ENCODE data around the gene PARD3.

Gene PARD3

GRCh38 chr10:34721208-34721840 is 93.8 kb downstream of the PARD3 start:
- DNase-seq: no peak
- H3K4me3 ChIP-seq (ENCODE audit: low read depth in 1 of 2, low read length in 2 of 2): no peak overlapping the region
- no peaks in the 10 kb centered on the region for H3K36me3 ChIP-seq (ENCODE audit: insufficient read depth, low read length)
- H3K9me3 ChIP-seq (ENCODE audit: insufficient read depth, low read length, severe bottlenecking): no peaks in the 10 kb centered on the region
- peaks cover 71% of the 10 kb centered on the region for H4K20me1 ChIP-seq (ENCODE audit: insufficient read depth, low read length)
- H3K4me1 ChIP-seq (ENCODE audit: insufficient read depth, low read length): peaks cover 28% of the 10 kb centered on the region
- H3K4me2 ChIP-seq (ENCODE audit: insufficient read depth, low read length): no peak overlapping the region
- TF ChIP-seq EZH2 (IDR thresholded peaks at IDR 0.05; ENCODE audit: borderline replicate concordance, low read depth, low read length, severe bottlenecking): no peak
- no peak overlapping the region for H2AFZ ChIP-seq (ENCODE audit: low read depth, low read length)
- H3K27me3 ChIP-seq (ENCODE audit: insufficient read depth, low read length, poor library complexity): no peaks in the 10 kb centered on the region
- no peak overlapping the region for H3K9ac ChIP-seq (ENCODE audit: low read depth, low read length)
- H3K27ac ChIP-seq (ENCODE audit: low read length): no peak overlapping the region
- peaks cover 91% of the 10 kb centered on the region for H3K79me2 ChIP-seq (ENCODE audit: insufficient read depth, low read length)
- peak; percentile 75 for ATAC-seq (ENCODE audit: insufficient read depth, low read depth)

- no peak overlapping the region for H2AFZ ChIP-seq (ENCODE audit: low read depth, low read length)
- no peak overlapping the region for H3K9ac ChIP-seq (ENCODE audit: low read depth, low read length)
- DNase-seq (no peak), ATAC-seq (ENCODE audit: insufficient read depth, low read depth) (no peak)
- H3K27me3 ChIP-seq (ENCODE audit: insufficient read depth, low read length, poor library complexity): no peaks in the 10 kb centered on the region
- peaks cover 93% of the 10 kb centered on the region for H3K79me2 ChIP-seq (ENCODE audit: insufficient read depth, low read length)
- H3K4me2 ChIP-seq (ENCODE audit: insufficient read depth, low read length): no peak overlapping the region
- H3K4me3 ChIP-seq (ENCODE audit: low read depth in 1 of 2, low read length in 2 of 2): no peak overlapping the region
- TF ChIP-seq EZH2 (IDR thresholded peaks at IDR 0.05; ENCODE audit: borderline replicate concordance, low read depth, low read length, severe bottlenecking) (no peak), CTCF (IDR thresholded peaks at IDR 0.05; ENCODE audit: borderline replicate concordance, extremely low read depth, low read length, poor library complexity, severe bottlenecking) (no peak)
- H3K27ac ChIP-seq (ENCODE audit: low read length): no peak overlapping the region
- no peaks in the 10 kb centered on the region for H3K9me3 ChIP-seq (ENCODE audit: insufficient read depth, low read length, severe bottlenecking)
- H4K20me1 ChIP-seq (ENCODE audit: insufficient read depth, low read length): peaks cover 71% of the 10 kb centered on the region
- peaks cover 28% of the 10 kb centered on the region for H3K4me1 ChIP-seq (ENCODE audit: insufficient read depth, low read length)
- no peaks in the 10 kb centered on the region for H3K36me3 ChIP-seq (ENCODE audit: insufficient read depth, low read length)
These were observed 95.3 kb downstream of the PARD3 start for GRCh38 chr10:34719746-34720145.

GRCh38 chr10:34719328-34719727 is 95.8 kb downstream of the PARD3 start:
- H3K4me2 ChIP-seq (ENCODE audit: insufficient read depth, low read length): no peak overlapping the region
- TF ChIP-seq CTCF (IDR thresholded peaks at IDR 0.05; ENCODE audit: borderline replicate concordance, extremely low read depth, low read length, poor library complexity, severe bottlenecking) (no peak), EZH2 (IDR thresholded peaks at IDR 0.05; ENCODE audit: borderline replicate concordance, low read depth, low read length, severe bottlenecking) (no peak)
- no peaks in the 10 kb centered on the region for H3K36me3 ChIP-seq (ENCODE audit: insufficient read depth, low read length)
- peaks cover 70% of the 10 kb centered on the region for H4K20me1 ChIP-seq (ENCODE audit: insufficient read depth, low read length)
- ATAC-seq (ENCODE audit: insufficient read depth, low read depth) (no peak), DNase-seq (no peak)
- no peak overlapping the region for H3K9ac ChIP-seq (ENCODE audit: low read depth, low read length)
- H3K27ac ChIP-seq (ENCODE audit: low read length): no peak overlapping the region
- H3K79me2 ChIP-seq (ENCODE audit: insufficient read depth, low read length): peaks cover 93% of the 10 kb centered on the region
- H3K4me3 ChIP-seq (ENCODE audit: low read depth in 1 of 2, low read length in 2 of 2): no peak overlapping the region
- H2AFZ ChIP-seq (ENCODE audit: low read depth, low read length): no peak overlapping the region
- no peaks in the 10 kb centered on the region for H3K9me3 ChIP-seq (ENCODE audit: insufficient read depth, low read length, severe bottlenecking)
- H3K27me3 ChIP-seq (ENCODE audit: insufficient read depth, low read length, poor library complexity): no peaks in the 10 kb centered on the region
- peaks cover 28% of the 10 kb centered on the region for H3K4me1 ChIP-seq (ENCODE audit: insufficient read depth, low read length)

- Histone ChIP-seq H3K36me3 (ENCODE audit: insufficient read depth, low read length) (no peaks in the 10 kb centered on the region), H3K79me2 (ENCODE audit: insufficient read depth, low read length) (peaks cover 91% of the 10 kb centered on the region), H3K4me2 (ENCODE audit: insufficient read depth, low read length) (no peak overlapping the region), H3K27ac (ENCODE audit: low read length) (no peak overlapping the region), H3K4me3 (ENCODE audit: low read depth in 1 of 2, low read length in 2 of 2) (no peak overlapping the region), H4K20me1 (ENCODE audit: insufficient read depth, low read length) (peaks cover 67% of the 10 kb centered on the region), H3K9me3 (ENCODE audit: insufficient read depth, low read length, severe bottlenecking) (no peaks in the 10 kb centered on the region), H3K9ac (ENCODE audit: low read depth, low read length) (no peak overlapping the region), H2AFZ (ENCODE audit: low read depth, low read length) (no peak overlapping the region), H3K4me1 (ENCODE audit: insufficient read depth, low read length) (peaks cover 28% of the 10 kb centered on the region), H3K27me3 (ENCODE audit: insufficient read depth, low read length, poor library complexity) (no peaks in the 10 kb centered on the region)
- no peak for DNase-seq
- TF ChIP-seq CTCF (IDR thresholded peaks at IDR 0.05; ENCODE audit: borderline replicate concordance, extremely low read depth, low read length, poor library complexity, severe bottlenecking): no peak
- ATAC-seq (ENCODE audit: insufficient read depth, low read depth): no peak
These were observed 97.7 kb downstream of the PARD3 start for GRCh38 chr10:34717429-34717828.
